Ishikawa (cell line): ENCODE data around the gene ROR1.
A peak's percentile ranks its signal among the peaks of the same experiment; 100 is the strongest.

Experiments
- CEBPB ChIP-seq: IDR thresholded peaks from 2 replicates; pipeline ENCODE4 v1.6.1; 2012
- CREB1 ChIP-seq: IDR thresholded peaks from 2 replicates; pipeline ENCODE4 v1.6.1; 2012; ENCODE audit warnings: low read depth
- EGR1 ChIP-seq: IDR thresholded peaks from 2 replicates; pipeline ENCODE4 v1.6.1; 2012
- EP300 ChIP-seq: IDR thresholded peaks from 2 replicates; pipeline ENCODE4 v1.6.1; 2012; ENCODE audit warnings: borderline replicate concordance
- FOXM1 ChIP-seq: IDR thresholded peaks from 2 replicates; pipeline ENCODE4 v1.6.1; 2012; ENCODE audit warnings: low read depth, borderline replicate concordance
- NFIC ChIP-seq: IDR thresholded peaks from 2 replicates; pipeline ENCODE4 v1.6.1; 2012
- RAD21 ChIP-seq: IDR thresholded peaks from 2 replicates; pipeline ENCODE4 v1.6.1; 2012; ENCODE audit warnings: low read depth
- TAF1 ChIP-seq: IDR thresholded peaks from 2 replicates; pipeline ENCODE4 v1.6.1; 2012; ENCODE audit warnings: low read depth, mild to moderate bottlenecking
- TCF12 ChIP-seq: IDR thresholded peaks from 2 replicates; pipeline ENCODE4 v1.6.1; 2012; ENCODE audit warnings: low read depth
- TEAD4 ChIP-seq: IDR thresholded peaks from 2 replicates; pipeline ENCODE4 v1.6.1; 2012
- YY1 ChIP-seq: IDR thresholded peaks from 2 replicates; pipeline ENCODE4 v1.6.1; 2012; ENCODE audit warnings: low read depth
- ZBTB7A ChIP-seq: IDR thresholded peaks from 2 replicates; pipeline ENCODE4 v1.6.1; 2012; ENCODE audit warnings: low read depth
- TF ChIP-seq, protein P1 (sequence below): IDR thresholded peaks from 2 replicates; pipeline ENCODE4 v1.6.1; 2012; ENCODE audit warnings: low read depth, mild to moderate bottlenecking
- TF ChIP-seq, protein P2 (sequence below): IDR thresholded peaks from 2 replicates; pipeline ENCODE4 v1.6.1; 2012
- TF ChIP-seq, protein P3 (sequence below): IDR thresholded peaks from 2 replicates; pipeline ENCODE4 v1.6.1; 2012

Gene ROR1

DNA sequence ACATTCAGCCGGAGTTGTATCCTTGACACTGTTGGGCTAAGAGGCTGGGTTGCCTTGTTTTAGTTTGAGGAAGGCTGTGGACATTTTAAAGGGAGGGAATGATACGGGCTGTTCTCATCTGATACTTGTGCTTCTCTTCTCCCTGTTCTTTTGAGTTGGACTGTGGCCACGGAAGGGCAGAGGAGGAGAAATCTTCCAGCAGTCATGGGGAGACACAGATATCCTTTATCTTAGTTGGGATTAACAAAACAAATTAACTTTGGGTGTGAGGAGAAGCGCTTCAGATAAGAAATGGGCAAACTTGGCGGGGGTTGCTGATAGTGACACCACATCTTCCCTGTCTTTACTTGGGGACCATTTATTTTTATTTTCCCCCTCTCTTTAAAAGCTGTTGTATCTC is 138.8 kb downstream of the ROR1 start:
- TF ChIP-seq CREB1 (no peak), YY1 (no peak)
- TF ChIP-seq, protein P1, sequence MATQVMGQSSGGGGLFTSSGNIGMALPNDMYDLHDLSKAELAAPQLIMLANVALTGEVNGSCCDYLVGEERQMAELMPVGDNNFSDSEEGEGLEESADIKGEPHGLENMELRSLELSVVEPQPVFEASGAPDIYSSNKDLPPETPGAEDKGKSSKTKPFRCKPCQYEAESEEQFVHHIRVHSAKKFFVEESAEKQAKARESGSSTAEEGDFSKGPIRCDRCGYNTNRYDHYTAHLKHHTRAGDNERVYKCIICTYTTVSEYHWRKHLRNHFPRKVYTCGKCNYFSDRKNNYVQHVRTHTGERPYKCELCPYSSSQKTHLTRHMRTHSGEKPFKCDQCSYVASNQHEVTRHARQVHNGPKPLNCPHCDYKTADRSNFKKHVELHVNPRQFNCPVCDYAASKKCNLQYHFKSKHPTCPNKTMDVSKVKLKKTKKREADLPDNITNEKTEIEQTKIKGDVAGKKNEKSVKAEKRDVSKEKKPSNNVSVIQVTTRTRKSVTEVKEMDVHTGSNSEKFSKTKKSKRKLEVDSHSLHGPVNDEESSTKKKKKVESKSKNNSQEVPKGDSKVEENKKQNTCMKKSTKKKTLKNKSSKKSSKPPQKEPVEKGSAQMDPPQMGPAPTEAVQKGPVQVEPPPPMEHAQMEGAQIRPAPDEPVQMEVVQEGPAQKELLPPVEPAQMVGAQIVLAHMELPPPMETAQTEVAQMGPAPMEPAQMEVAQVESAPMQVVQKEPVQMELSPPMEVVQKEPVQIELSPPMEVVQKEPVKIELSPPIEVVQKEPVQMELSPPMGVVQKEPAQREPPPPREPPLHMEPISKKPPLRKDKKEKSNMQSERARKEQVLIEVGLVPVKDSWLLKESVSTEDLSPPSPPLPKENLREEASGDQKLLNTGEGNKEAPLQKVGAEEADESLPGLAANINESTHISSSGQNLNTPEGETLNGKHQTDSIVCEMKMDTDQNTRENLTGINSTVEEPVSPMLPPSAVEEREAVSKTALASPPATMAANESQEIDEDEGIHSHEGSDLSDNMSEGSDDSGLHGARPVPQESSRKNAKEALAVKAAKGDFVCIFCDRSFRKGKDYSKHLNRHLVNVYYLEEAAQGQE: no peak

DNA sequence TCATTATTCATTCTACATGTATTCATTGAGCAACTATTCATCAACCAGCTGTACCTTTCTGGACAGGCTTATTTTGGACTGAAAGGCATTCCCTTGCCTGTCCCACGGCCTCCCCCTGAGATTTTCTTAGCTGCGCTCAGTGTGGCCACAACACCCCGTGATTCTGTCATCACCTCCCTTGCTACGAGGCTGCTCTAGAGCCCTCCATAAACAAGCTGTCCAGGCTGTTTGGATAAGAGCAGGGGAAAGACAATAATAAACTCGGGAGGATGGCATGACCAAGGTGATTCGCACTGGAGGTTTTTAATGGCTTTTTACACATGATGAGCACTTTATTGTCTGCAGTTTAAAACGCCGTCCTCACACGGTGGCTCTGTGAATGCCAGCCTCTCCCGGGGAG is 139.7 kb downstream of the ROR1 start:
- TF ChIP-seq TEAD4: no peak
- no peak for TF ChIP-seq TAF1
- TF ChIP-seq ZBTB7A: no peak
- no peak for TF ChIP-seq EGR1
- no peak for TF ChIP-seq CEBPB

DNA sequence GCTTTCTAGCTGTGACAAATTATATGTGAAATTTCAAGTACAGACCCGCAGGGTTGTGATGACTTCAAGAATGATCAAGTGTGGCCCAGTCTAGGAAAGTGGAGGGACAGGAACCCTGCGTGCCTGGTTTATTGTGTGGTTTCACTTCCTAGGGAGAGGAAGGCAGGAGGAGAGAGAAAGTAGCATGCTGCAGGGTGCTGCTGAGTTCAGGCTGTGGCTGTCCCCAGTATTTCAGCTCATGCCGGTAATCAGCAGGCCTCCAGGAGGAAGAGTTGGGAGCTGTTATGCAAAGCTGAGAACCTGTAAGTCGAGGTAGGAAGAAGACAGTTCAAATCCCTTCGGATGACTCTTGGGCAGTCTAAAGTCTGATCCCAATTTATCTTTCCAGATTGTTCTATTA is 140.4 kb downstream of the ROR1 start:
- no peak for TF ChIP-seq EGR1
- TF ChIP-seq FOXM1: no peak
- TF ChIP-seq, protein P2, sequence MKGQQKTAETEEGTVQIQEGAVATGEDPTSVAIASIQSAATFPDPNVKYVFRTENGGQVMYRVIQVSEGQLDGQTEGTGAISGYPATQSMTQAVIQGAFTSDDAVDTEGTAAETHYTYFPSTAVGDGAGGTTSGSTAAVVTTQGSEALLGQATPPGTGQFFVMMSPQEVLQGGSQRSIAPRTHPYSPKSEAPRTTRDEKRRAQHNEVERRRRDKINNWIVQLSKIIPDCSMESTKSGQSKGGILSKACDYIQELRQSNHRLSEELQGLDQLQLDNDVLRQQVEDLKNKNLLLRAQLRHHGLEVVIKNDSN: no peak
- no peak for TF ChIP-seq TAF1
- TF ChIP-seq, protein P1: no peak
- TF ChIP-seq RAD21: no peak
- no peak for TF ChIP-seq NFIC
- no peak for TF ChIP-seq CREB1
- no peak for TF ChIP-seq ZBTB7A
- no peak for TF ChIP-seq CEBPB
- TF ChIP-seq, protein P3, sequence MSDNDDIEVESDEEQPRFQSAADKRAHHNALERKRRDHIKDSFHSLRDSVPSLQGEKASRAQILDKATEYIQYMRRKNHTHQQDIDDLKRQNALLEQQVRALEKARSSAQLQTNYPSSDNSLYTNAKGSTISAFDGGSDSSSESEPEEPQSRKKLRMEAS: no peak
- no peak for TF ChIP-seq EP300
- no peak for TF ChIP-seq YY1

DNA sequence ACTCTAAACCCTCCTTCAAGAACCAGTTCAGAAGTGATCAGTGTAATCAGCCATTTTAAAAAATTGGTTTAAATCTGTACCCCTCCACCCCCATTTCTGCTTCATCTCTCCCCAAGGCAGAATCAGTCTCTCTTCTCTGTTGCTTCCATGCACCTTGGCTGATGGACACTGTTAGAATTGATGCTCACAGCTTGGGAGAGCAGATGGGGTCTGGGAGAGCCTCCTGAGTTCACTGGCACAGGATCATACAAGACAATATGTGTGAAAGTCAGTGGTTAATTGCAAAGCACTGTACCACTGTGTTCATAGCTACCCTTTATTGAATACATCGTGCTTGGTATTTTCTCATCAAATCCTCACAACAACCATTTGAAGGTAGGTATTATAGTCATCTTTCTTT is 140.9 kb downstream of the ROR1 start:
- TF ChIP-seq RAD21 (no peak), FOXM1 (no peak), NFIC (no peak)

DNA sequence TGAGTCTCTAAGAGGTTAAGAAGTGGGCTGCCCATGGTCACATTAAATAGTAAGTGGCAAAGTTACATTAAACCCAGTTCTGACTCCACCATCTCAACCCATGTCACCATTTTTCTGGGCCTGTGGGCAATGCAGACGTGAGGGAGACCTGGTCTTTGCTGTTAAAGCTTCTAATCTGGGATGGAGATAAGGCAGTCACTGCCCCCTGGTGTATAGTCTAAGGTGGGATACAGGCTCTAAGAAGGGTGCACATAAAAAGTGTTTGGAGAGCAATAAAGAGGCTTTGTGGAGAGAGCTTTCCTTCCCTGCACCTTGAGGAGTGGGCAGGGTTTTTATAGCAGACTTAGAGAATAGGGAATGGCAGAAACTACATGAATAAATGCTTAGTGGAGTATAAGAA is 141.3 kb downstream of the ROR1 start:
- TF ChIP-seq RAD21 (peak; percentile 40), TEAD4 (no peak)

DNA sequence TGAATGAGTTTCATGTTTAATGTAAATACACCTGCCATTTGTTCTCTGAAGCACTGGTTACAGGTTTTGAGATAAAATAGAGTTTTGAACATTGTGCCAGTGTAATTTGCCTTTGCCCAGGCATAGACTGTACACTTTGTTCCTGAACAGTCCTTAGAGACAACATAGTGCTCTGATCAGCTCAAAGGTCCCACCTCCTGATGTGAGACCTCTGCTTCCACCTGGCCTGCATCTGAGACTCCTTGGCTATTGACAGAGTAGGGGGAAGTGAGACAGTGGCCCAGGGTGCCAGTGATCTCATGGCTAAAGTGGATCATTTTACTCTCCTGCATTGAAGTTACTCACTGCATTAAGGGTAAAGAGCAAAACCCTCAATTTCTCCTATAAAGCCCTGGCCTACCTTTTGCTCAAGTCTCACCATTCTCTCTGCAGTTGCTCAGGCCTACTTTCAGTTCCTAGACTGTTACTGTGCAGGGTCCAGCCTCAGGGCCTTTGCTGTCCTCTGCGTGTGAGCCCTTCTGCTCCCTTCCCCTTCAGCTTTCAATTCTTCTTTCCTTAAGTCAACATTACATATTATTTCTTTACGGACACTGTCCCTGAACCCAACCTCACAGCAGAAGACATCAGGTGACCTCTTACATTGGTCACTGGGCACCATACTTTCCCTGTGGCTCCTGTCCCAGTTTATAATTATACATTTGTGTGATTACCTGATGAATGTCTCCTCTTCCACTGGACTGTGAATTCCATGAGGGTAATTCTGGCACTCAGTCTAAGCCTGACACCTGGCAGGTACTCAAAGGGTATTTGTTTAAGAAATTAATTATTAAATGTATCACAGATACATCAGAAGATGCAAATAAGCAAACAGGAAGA is 142.9 kb downstream of the ROR1 start:
- TF ChIP-seq TAF1 (no peak), ZBTB7A (no peak), EP300 (no peak), CREB1 (no peak), TEAD4 (no peak), YY1 (no peak), FOXM1 (no peak), RAD21 (no peak), CEBPB (no peak), NFIC (no peak), EGR1 (no peak), TCF12 (no peak)
- TF ChIP-seq, protein P2: no peak
- TF ChIP-seq, protein P1: no peak
- TF ChIP-seq, protein P3: no peak
